Measurements from ENCODE around the gene TIGAR.

GRCh38 chr12:4278329-4279197 lies 42.5 kb upstream of the TIGAR start:
- no peak for TF ChIP-seq CTCF (conservative IDR thresholded peaks at IDR 0.05 in 1 of 2, IDR thresholded peaks at IDR 0.05 in 1 of 2; ENCODE audit: low read depth in 1 of 2, low read length in 2 of 2)
- no peak for TF ChIP-seq EZH2 (IDR thresholded peaks at IDR 0.05; ENCODE audit: low read length, missing control alignments)

All from fibroblast of lung (primary cell).